GM23338 (cell line): ENCODE measurements around the gene JCHAIN. TPM values are rescaled to one million over a fixed set of nuclear protein-coding genes. Genes with fewer than 3 reads are reported as not detected.

Experiments
- ATAC-seq: fragments of 200-7000 bp; cut with Tn5 transposase; 3 replicates; pipeline ENCODE4 v1.9.1; 2020
- DNase-seq: peaks from one replicate; pipeline ENCODE4 v3.0.0-alpha.2; 2015; ENCODE audit warnings: low spot score
- H2AFZ ChIP-seq: fragments of 200-600 bp; sonication (generic); 2 replicates; pipeline ENCODE4 v1.8.0; 2016; ENCODE audit warnings: antibody characterized with exemption, mild to moderate bottlenecking, moderate library complexity
- H3F3A ChIP-seq: fragments of 200-600 bp; sonication (generic); replicated peaks from 2 replicates; pipeline ENCODE4 v1.8.0; 2017; ENCODE audit warnings: antibody characterized with exemption, mixed run types, low read depth
- H3K27ac ChIP-seq: fragments of 200-600 bp; sonication (generic); 2 replicates; pipeline ENCODE4 v1.6.1; 2016; ENCODE audit warnings: low read depth
- H3K27me3 ChIP-seq: fragments of 200-600 bp; sonication (generic); 2 replicates; pipeline ENCODE4 v1.8.0; 2016; ENCODE audit warnings: mild to moderate bottlenecking, mixed run types, moderate library complexity; ENCODE audit not compliant: insufficient read depth
- H3K36me3 ChIP-seq: fragments of 200-600 bp; sonication (generic); 2 replicates; pipeline ENCODE4 v1.8.0; 2016; ENCODE audit warnings: mild to moderate bottlenecking; ENCODE audit not compliant: insufficient read depth
- H3K4me1 ChIP-seq: fragments of 200-600 bp; sonication (generic); 2 replicates; pipeline ENCODE4 v1.8.0; 2016; ENCODE audit warnings: mild to moderate bottlenecking, moderate library complexity; ENCODE audit not compliant: insufficient read depth
- H3K4me2 ChIP-seq: fragments of 200-600 bp; sonication (generic); 2 replicates; pipeline ENCODE4 v1.7.1; 2017; ENCODE audit warnings: mixed run types
- H3K4me3 ChIP-seq: fragments of 200-600 bp; sonication (generic); 2 replicates; pipeline ENCODE4 v1.6.1; 2016; ENCODE audit warnings: mixed run types
- H3K79me2 ChIP-seq: fragments of 200-600 bp; sonication (generic); replicated peaks from 2 replicates; pipeline ENCODE4 v1.8.0; 2017; ENCODE audit warnings: mild to moderate bottlenecking; ENCODE audit not compliant: insufficient read depth
- H3K9me2 ChIP-seq: fragments of 200-600 bp; sonication (generic); 2 replicates; pipeline ENCODE4 v1.8.0; 2017; ENCODE audit not compliant: insufficient read depth
- H4K20me1 ChIP-seq: fragments of 200-600 bp; sonication (generic); replicated peaks from 2 replicates; pipeline ENCODE4 v1.8.0; 2017; ENCODE audit warnings: mild to moderate bottlenecking; ENCODE audit not compliant: insufficient read depth
- H3K27ac Mint-ChIP-seq: 2 replicates; pipeline ENCODE4 v1.8.0; 2020; ENCODE audit warnings: inconsistent platforms, mild to moderate bottlenecking, moderate library complexity, mixed read lengths
- H3K27me3 Mint-ChIP-seq: 3 replicates; pipeline ENCODE4 v1.8.0; 2022; ENCODE audit warnings: low read depth, mild to moderate bottlenecking, moderate library complexity, mixed read lengths, inconsistent platforms; ENCODE audit not compliant: insufficient read depth, poor library complexity
- H3K36me3 Mint-ChIP-seq: 3 replicates; pipeline ENCODE4 v1.8.0; 2021; ENCODE audit warnings: low read depth, mild to moderate bottlenecking, inconsistent platforms, moderate library complexity, mixed read lengths
- H3K4me1 Mint-ChIP-seq: 3 replicates; pipeline ENCODE4 v1.8.0; 2020; ENCODE audit warnings: mild to moderate bottlenecking, inconsistent platforms, mixed read lengths
- H3K4me3 Mint-ChIP-seq: 3 replicates; pipeline ENCODE4 v1.8.0; 2021; ENCODE audit warnings: moderate library complexity, mild to moderate bottlenecking, inconsistent platforms, mixed read lengths
- H3K9me3 Mint-ChIP-seq: 3 replicates; pipeline ENCODE4 v1.8.0; 2020; ENCODE audit warnings: moderate library complexity, mild to moderate bottlenecking, inconsistent platforms, mixed read lengths
- CREB1 ChIP-seq: fragments of 250-450 bp; sonication (Bioruptor Pico); IDR thresholded peaks from 2 replicates; pipeline ENCODE4 v1.5.0; 2020; ENCODE audit warnings: low read depth, mild to moderate bottlenecking, moderate library complexity
- EZH2 ChIP-seq: fragments of 200-600 bp; sonication (generic); IDR thresholded peaks from one replicate; pipeline ENCODE4 v1.8.0; 2017; ENCODE audit warnings: antibody characterized with exemption, mild to moderate bottlenecking, low read depth; ENCODE audit not compliant: unreplicated experiment
- EZH2phosphoT487 ChIP-seq: fragments of 200-600 bp; sonication (generic); IDR thresholded peaks from one replicate; pipeline ENCODE4 v1.8.1; 2018; ENCODE audit warnings: antibody characterized with exemption; ENCODE audit not compliant: unreplicated experiment
- JUNB ChIP-seq: IDR thresholded peaks from one replicate; pipeline ENCODE4 v1.6.1; 2016; ENCODE audit warnings: antibody characterized with exemption; ENCODE audit not compliant: unreplicated experiment
- NANOG ChIP-seq: IDR thresholded peaks from 2 replicates; pipeline ENCODE4 v1.6.1; 2016; ENCODE audit warnings: antibody characterized with exemption, borderline replicate concordance
- POLR2AphosphoS5 ChIP-seq: IDR thresholded peaks from 2 replicates; pipeline ENCODE4 v1.6.1; 2016; ENCODE audit warnings: antibody characterized with exemption, low read depth
- STAT1 ChIP-seq: IDR thresholded peaks from one replicate; pipeline ENCODE4 v1.6.1; 2016; ENCODE audit warnings: antibody characterized with exemption; ENCODE audit not compliant: unreplicated experiment
- ZNF114 ChIP-seq: fragments of 250-450 bp; sonication (Bioruptor Pico); IDR thresholded peaks from 2 replicates; pipeline ENCODE4 v1.5.0; 2020; ENCODE audit warnings: mild to moderate bottlenecking, moderate library complexity
- ZNF331 ChIP-seq: fragments of 250-450 bp; sonication (Bioruptor Pico); IDR thresholded peaks from 2 replicates; pipeline ENCODE4 v1.5.0; 2020; ENCODE audit warnings: low read depth, mild to moderate bottlenecking, moderate library complexity
- polyA plus RNA-seq: library from polyadenylated mRNA; unstranded; fragments of >200 nt; fragmentation: Nextera tagmentation; extraction: Ambion mirVana; gene quantifications from 2 replicates; pipeline ENCODE4 v1.2.1, GENCODE V29; 2016
- total RNA-seq: library from RNA; depleted of rRNA; stranded (reverse); fragments of >200 nt; shearing (Covaris generic); gene quantifications from 2 replicates; pipeline ENCODE4 v1.2.3, GENCODE V29; 2014
- TF ChIP-seq, protein P1 (sequence below), 2 experiments: fragments of 200-600 bp in 1 of 2; sonication (generic) in 1 of 2; conservative IDR thresholded peaks; 2 replicates each; pipeline versions ENCODE4 v1.5.1 to v1.6.1; 2016 to 2017; ENCODE audit warnings: antibody characterized with exemption in 2 of 2, low read depth in 2 of 2, mild to moderate bottlenecking in 2 of 2, moderate library complexity in 1 of 2
- TF ChIP-seq, protein P2 (sequence below): IDR thresholded peaks from one replicate; pipeline ENCODE4 v1.6.1; 2018; ENCODE audit warnings: antibody characterized with exemption; ENCODE audit not compliant: unreplicated experiment
- TF ChIP-seq, protein P3 (sequence below): fragments of 250-450 bp; sonication (Bioruptor Pico); IDR thresholded peaks from 2 replicates; pipeline ENCODE4 v1.5.0; 2020; ENCODE audit warnings: mild to moderate bottlenecking, moderate library complexity
- TF ChIP-seq, protein P4 (sequence below): IDR thresholded peaks from 2 replicates; pipeline ENCODE4 v1.6.1; 2016; ENCODE audit warnings: antibody characterized with exemption

JCHAIN gene
- total and polyA plus RNA-seq, 2 experiments from 2014 or later, result 0.23 TPM; not detected in 1

DNA sequence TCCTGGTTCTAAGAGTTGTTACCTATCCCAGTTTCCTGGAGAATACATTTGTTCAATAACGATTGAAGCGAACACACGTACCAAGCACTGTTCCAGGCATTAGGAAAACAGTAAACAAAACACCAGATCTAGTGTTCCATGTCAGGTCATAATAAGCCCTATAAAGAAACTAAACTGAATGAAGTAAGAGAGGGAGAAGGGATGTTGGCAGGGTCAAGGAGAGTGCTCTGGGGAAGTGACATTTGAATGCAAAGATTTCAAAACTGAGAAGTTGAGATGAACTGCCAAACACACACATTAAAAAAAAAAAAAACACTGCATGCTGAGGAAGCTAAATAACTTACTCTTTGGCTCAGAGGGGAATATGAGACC, 52.1 kb downstream of the JCHAIN start:
- Mint-ChIP-seq H3K9me3 (no peaks in the 10 kb centered on the region; the same call in 2 of the 3 replicates), H3K27ac (no peak overlapping the region), H3K36me3 (no peaks in the 10 kb centered on the region), H3K4me1 (no peaks in the 10 kb centered on the region; the same call in 2 of the 3 replicates), H3K4me3 (no peak overlapping the region), H3K27me3 (no peaks in the 10 kb centered on the region)
- no peak for ATAC-seq
- Histone ChIP-seq H3K4me2 (no peak overlapping the region), H3K27me3 (no peaks in the 10 kb centered on the region), H3K36me3 (no peaks in the 10 kb centered on the region), H3K9me2 (no peaks in the 10 kb centered on the region), H2AFZ (peak overlapping the region; percentile 43; the same call in 1 of the 2 replicates), H3K4me3 (no peak overlapping the region), H3K79me2 (no peaks in the 10 kb centered on the region), H3K27ac (no peak overlapping the region), H4K20me1 (no peaks in the 10 kb centered on the region; the same call in 1 of the 2 replicates), H3F3A (no peaks in the 10 kb centered on the region), H3K4me1 (no peaks in the 10 kb centered on the region)
- TF ChIP-seq POLR2AphosphoS5, result no peak
- no peak for TF ChIP-seq CREB1 (CRISPR knock-in tag)
- no peak for TF ChIP-seq EZH2
- TF ChIP-seq, protein P1, sequence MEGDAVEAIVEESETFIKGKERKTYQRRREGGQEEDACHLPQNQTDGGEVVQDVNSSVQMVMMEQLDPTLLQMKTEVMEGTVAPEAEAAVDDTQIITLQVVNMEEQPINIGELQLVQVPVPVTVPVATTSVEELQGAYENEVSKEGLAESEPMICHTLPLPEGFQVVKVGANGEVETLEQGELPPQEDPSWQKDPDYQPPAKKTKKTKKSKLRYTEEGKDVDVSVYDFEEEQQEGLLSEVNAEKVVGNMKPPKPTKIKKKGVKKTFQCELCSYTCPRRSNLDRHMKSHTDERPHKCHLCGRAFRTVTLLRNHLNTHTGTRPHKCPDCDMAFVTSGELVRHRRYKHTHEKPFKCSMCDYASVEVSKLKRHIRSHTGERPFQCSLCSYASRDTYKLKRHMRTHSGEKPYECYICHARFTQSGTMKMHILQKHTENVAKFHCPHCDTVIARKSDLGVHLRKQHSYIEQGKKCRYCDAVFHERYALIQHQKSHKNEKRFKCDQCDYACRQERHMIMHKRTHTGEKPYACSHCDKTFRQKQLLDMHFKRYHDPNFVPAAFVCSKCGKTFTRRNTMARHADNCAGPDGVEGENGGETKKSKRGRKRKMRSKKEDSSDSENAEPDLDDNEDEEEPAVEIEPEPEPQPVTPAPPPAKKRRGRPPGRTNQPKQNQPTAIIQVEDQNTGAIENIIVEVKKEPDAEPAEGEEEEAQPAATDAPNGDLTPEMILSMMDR (conservative IDR thresholded peaks at IDR 0.05; ENCODE audit: low read depth in 2 of 2), result no peak
- TF ChIP-seq, protein P2, sequence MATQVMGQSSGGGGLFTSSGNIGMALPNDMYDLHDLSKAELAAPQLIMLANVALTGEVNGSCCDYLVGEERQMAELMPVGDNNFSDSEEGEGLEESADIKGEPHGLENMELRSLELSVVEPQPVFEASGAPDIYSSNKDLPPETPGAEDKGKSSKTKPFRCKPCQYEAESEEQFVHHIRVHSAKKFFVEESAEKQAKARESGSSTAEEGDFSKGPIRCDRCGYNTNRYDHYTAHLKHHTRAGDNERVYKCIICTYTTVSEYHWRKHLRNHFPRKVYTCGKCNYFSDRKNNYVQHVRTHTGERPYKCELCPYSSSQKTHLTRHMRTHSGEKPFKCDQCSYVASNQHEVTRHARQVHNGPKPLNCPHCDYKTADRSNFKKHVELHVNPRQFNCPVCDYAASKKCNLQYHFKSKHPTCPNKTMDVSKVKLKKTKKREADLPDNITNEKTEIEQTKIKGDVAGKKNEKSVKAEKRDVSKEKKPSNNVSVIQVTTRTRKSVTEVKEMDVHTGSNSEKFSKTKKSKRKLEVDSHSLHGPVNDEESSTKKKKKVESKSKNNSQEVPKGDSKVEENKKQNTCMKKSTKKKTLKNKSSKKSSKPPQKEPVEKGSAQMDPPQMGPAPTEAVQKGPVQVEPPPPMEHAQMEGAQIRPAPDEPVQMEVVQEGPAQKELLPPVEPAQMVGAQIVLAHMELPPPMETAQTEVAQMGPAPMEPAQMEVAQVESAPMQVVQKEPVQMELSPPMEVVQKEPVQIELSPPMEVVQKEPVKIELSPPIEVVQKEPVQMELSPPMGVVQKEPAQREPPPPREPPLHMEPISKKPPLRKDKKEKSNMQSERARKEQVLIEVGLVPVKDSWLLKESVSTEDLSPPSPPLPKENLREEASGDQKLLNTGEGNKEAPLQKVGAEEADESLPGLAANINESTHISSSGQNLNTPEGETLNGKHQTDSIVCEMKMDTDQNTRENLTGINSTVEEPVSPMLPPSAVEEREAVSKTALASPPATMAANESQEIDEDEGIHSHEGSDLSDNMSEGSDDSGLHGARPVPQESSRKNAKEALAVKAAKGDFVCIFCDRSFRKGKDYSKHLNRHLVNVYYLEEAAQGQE, result no peak
- TF ChIP-seq, protein P3, sequence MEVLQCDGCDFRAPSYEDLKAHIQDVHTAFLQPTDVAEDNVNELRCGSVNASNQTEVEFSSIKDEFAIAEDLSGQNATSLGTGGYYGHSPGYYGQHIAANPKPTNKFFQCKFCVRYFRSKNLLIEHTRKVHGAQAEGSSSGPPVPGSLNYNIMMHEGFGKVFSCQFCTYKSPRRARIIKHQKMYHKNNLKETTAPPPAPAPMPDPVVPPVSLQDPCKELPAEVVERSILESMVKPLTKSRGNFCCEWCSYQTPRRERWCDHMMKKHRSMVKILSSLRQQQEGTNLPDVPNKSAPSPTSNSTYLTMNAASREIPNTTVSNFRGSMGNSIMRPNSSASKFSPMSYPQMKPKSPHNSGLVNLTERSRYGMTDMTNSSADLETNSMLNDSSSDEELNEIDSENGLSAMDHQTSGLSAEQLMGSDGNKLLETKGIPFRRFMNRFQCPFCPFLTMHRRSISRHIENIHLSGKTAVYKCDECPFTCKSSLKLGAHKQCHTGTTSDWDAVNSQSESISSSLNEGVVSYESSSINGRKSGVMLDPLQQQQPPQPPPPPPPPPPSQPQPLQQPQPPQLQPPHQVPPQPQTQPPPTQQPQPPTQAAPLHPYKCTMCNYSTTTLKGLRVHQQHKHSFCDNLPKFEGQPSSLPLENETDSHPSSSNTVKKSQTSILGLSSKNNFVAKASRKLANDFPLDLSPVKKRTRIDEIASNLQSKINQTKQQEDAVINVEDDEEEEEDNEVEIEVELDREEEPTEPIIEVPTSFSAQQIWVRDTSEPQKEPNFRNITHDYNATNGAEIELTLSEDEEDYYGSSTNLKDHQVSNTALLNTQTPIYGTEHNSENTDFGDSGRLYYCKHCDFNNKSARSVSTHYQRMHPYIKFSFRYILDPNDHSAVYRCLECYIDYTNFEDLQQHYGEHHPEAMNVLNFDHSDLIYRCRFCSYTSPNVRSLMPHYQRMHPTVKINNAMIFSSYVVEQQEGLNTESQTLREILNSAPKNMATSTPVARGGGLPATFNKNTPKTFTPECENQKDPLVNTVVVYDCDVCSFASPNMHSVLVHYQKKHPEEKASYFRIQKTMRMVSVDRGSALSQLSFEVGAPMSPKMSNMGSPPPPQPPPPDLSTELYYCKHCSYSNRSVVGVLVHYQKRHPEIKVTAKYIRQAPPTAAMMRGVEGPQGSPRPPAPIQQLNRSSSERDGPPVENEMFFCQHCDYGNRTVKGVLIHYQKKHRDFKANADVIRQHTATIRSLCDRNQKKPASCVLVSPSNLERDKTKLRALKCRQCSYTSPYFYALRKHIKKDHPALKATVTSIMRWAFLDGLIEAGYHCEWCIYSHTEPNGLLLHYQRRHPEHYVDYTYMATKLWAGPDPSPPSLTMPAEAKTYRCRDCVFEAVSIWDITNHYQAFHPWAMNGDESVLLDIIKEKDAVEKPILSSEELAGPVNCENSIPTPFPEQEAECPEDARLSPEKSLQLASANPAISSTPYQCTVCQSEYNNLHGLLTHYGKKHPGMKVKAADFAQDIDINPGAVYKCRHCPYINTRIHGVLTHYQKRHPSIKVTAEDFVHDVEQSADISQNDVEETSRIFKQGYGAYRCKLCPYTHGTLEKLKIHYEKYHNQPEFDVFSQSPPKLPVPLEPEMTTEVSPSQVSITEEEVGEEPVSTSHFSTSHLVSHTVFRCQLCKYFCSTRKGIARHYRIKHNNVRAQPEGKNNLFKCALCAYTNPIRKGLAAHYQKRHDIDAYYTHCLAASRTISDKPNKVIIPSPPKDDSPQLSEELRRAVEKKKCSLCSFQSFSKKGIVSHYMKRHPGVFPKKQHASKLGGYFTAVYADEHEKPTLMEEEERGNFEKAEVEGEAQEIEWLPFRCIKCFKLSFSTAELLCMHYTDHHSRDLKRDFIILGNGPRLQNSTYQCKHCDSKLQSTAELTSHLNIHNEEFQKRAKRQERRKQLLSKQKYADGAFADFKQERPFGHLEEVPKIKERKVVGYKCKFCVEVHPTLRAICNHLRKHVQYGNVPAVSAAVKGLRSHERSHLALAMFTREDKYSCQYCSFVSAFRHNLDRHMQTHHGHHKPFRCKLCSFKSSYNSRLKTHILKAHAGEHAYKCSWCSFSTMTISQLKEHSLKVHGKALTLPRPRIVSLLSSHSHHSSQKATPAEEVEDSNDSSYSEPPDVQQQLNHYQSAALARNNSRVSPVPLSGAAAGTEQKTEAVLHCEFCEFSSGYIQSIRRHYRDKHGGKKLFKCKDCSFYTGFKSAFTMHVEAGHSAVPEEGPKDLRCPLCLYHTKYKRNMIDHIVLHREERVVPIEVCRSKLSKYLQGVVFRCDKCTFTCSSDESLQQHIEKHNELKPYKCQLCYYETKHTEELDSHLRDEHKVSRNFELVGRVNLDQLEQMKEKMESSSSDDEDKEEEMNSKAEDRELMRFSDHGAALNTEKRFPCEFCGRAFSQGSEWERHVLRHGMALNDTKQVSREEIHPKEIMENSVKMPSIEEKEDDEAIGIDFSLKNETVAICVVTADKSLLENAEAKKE (CRISPR knock-in tag), result no peak
- no peak for TF ChIP-seq STAT1
- TF ChIP-seq JUNB, result no peak
- TF ChIP-seq, protein P4, sequence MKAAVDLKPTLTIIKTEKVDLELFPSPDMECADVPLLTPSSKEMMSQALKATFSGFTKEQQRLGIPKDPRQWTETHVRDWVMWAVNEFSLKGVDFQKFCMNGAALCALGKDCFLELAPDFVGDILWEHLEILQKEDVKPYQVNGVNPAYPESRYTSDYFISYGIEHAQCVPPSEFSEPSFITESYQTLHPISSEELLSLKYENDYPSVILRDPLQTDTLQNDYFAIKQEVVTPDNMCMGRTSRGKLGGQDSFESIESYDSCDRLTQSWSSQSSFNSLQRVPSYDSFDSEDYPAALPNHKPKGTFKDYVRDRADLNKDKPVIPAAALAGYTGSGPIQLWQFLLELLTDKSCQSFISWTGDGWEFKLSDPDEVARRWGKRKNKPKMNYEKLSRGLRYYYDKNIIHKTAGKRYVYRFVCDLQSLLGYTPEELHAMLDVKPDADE, result no peak
- no peak for TF ChIP-seq ZNF331 (CRISPR knock-in tag)
- no peak for TF ChIP-seq ZNF114 (CRISPR knock-in tag)
- TF ChIP-seq EZH2phosphoT487, result no peak
- no peak for TF ChIP-seq NANOG
- DNase-seq, result no peak
